Measurements from ENCODE around the gene MYO1G.

MYO1G gene

DNA sequence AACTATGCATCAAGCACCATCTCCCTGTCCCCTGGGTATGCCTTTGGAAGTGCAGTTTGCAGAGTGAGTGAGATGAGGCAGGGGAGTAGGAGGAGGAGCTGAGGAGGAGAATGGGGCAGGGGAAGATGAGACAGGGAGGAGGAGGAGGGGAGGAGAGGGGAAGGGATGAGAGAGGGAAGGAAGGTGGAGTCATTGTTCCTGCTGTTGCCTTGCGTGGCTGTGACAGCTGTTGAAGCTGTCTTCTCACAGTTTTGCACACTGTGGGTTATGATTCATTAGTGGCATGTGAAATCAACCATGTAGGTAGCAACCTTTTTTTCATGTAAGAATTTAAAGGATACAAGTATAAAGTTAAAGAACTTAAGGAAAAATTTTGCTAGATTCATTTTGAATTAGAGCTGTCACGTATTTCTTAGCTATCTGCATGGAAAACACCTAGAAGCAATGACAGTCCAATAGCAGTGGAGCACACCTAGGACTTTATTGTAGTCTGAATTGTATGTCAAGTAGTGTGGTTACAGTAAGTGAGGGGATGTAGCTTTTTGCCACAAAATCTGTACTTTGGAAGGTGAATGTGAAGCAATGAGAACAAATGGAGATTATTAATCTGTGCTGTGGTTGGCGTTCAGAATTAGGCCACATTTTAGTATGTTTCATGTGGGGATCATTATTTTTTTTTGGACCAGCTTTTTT lies 42.9 kb upstream of the MYO1G start:
- no peak for DNase-seq (ENCODE audit: extremely low read depth, low read depth)
- TF ChIP-seq, protein P1, sequence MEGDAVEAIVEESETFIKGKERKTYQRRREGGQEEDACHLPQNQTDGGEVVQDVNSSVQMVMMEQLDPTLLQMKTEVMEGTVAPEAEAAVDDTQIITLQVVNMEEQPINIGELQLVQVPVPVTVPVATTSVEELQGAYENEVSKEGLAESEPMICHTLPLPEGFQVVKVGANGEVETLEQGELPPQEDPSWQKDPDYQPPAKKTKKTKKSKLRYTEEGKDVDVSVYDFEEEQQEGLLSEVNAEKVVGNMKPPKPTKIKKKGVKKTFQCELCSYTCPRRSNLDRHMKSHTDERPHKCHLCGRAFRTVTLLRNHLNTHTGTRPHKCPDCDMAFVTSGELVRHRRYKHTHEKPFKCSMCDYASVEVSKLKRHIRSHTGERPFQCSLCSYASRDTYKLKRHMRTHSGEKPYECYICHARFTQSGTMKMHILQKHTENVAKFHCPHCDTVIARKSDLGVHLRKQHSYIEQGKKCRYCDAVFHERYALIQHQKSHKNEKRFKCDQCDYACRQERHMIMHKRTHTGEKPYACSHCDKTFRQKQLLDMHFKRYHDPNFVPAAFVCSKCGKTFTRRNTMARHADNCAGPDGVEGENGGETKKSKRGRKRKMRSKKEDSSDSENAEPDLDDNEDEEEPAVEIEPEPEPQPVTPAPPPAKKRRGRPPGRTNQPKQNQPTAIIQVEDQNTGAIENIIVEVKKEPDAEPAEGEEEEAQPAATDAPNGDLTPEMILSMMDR (IDR thresholded peaks at IDR 0.05; ENCODE audit: low read depth, low read length): no peak

DNA sequence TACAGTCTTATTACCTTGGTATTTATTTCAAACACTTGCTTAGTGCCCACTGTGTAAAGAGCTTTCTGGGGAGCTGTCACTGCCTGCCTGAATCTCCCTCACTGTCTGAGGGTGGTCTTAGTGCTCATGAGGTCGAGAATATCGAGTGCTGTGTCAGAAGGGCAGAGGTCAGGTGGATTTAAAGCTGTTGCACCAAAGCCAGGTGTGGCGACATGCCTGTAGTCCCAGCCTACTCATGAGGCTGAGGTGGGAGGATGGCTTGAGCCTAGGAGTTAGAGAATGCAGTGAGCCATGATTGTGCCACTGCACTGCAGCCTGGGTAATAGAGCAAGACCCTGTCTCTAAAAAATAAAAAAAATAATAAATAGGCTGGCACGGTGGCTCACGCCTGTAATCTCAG lies 42.1 kb upstream of the MYO1G start:
- TF ChIP-seq, protein P1 (IDR thresholded peaks at IDR 0.05; ENCODE audit: low read depth, low read length): no peak
- DNase-seq (ENCODE audit: extremely low read depth, low read depth): no peak

DNA sequence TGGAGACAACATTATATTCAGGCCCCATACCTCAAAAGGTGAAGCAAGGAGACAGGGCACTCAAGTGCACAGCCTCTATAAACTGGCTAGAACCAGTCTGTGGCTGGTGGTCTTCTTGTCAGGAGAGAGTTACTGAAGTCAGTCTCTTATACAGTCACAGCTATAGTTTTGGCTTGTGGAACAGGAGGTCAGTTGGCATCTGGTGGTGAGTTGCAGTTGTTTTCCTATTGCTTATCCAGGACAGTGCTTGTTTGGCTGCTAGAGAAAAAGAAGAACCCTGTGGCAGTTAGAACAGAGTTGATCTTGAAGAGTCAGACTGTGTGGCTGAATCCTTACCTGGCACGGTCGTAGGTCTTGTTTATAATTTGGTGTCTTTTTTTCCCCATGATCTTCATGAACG lies 38.4 kb upstream of the MYO1G start:
- TF ChIP-seq, protein P1 (IDR thresholded peaks at IDR 0.05; ENCODE audit: low read depth, low read length): no peak
- DNase-seq (ENCODE audit: extremely low read depth, low read depth): no peak

DNA sequence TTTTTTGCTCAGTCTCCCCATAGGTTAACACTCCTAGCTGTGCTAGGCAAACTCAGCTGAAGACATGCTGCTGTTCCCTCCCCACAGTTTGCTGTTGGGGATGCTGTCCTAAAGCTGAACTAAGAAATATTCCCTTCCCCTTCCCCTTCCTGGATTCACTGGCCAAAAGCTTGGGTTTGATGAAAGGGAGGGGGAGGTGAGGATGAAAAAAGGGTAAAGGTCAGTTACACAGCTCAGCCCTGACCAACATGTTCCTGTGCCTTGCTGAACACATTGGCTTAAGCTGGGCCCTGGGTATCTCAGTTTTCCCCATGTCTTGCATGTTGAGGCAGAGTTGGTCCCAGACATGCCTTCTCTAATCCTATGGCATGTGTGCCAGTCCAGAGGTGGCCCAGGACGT lies 36.5 kb upstream of the MYO1G start:
- DNase-seq (ENCODE audit: extremely low read depth, low read depth): no peak
- TF ChIP-seq, protein P1 (IDR thresholded peaks at IDR 0.05; ENCODE audit: low read depth, low read length): no peak

DNA sequence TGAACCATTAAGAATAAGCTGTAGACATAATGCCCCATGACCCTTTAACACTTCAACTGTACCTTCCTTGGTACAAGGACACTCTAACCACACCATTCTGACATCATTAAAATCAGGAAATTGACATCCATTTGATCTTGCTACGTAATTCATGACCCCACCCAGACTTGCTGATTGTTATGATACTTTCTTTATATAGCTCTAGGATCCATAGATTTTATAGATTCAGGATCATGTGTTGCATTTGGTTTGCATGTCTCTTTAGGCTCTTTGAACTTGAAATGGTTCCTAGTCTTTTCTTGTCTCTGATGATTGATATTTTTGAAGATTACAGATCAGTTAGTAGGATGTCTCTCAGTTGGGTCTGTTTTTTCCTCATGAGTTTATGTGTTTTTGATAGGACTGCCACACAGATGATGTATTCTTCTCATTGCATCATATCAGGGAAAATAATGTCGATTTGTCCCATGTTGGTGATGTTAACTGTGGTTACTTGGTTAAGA lies 34.7 kb upstream of the MYO1G start:
- DNase-seq (ENCODE audit: extremely low read depth, low read depth): no peak
- TF ChIP-seq, protein P1 (IDR thresholded peaks at IDR 0.05; ENCODE audit: low read depth, low read length): no peak

DNA sequence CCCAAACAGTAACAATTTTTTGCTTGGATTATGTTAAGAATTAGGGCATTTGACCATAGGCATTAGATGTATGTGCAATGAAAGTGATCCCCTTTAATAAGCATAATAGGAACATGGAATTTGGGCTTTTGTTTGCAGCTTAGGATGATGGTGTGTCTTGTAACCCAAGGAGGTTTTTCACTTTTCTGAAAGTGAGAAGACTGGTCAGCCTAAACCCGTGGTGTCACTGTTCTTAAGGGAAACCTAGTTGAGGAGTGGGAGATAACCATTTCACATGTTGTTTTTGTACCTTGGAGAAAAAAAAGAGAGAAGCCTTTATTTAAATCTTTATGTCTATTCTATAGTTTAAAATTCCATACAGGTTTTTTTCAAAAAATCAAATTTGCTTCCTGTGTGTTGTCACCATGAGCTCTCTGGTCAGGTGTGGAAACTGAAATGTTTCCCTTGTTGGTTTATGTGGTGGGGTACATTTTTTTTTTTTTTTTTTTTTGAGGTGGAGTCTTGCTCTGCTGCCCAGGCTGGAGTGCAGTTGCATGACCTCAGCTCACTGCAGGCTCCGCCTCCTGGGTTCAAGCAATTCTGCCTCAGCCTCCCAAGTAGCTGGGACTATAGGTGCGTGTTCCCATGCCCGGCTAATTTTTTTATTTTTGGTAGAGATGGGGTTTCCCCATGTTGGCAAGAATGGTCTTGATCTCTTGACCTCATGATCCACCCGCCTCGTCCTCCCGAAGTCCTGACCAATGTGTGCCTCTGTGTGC lies 28.9 kb upstream of the MYO1G start:
- TF ChIP-seq, protein P1 (IDR thresholded peaks at IDR 0.05; ENCODE audit: low read depth, low read length): no peak
- DNase-seq (ENCODE audit: extremely low read depth, low read depth): no peak

DNA sequence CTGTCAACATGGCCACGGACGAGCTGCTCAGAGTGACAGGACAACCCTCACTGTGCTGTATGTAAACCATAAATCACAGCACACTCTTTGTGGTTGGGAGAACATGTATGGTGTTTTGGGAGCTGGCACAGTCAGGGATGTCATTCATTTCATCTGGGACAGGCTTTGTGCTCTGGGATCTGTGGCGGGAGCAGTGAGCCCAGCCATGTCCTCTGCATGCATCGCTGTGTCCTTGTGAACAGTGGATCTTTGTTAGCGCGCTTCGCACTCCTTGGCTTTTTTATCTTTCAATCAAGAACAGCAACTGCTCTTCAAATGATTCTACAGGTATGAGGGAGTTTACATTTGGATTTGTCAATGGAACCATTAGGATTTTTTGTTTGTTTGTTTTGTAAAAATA lies 28.3 kb upstream of the MYO1G start:
- TF ChIP-seq, protein P1 (IDR thresholded peaks at IDR 0.05; ENCODE audit: low read depth, low read length): no peak

More for the DNA sequence above, 28.3 kb upstream of the MYO1G start:
- no peak for DNase-seq (ENCODE audit: extremely low read depth, low read depth)
